ENCODE results near the gene FBXL4.

GRCh38 chr6:98986071-98986615, 38.4 kb upstream of the FBXL4 start:
- TF ChIP-seq CTCF (IDR thresholded peaks at IDR 0.05) = no peak
- TF ChIP-seq POLR2A (IDR thresholded peaks at IDR 0.05) = no peak
